GM11168 (cell line): ENCODE results near the gene IL20.
"Not testable (repeated sequence)": the region's sequence is repeated elsewhere in the genome, so short reads cannot be mapped to it uniquely, and the experiment has no call there.

Experiments
- in situ Hi-C: fragments of 300-500 bp; cut with MboI; formaldehyde crosslinking; loops from one replicate; pipeline ENCODE4 v1.12.0; 2022; ENCODE audit warnings: low sequenced_read_pairs; ENCODE audit not compliant: unreplicated experiment

The IL20 gene

DNA sequence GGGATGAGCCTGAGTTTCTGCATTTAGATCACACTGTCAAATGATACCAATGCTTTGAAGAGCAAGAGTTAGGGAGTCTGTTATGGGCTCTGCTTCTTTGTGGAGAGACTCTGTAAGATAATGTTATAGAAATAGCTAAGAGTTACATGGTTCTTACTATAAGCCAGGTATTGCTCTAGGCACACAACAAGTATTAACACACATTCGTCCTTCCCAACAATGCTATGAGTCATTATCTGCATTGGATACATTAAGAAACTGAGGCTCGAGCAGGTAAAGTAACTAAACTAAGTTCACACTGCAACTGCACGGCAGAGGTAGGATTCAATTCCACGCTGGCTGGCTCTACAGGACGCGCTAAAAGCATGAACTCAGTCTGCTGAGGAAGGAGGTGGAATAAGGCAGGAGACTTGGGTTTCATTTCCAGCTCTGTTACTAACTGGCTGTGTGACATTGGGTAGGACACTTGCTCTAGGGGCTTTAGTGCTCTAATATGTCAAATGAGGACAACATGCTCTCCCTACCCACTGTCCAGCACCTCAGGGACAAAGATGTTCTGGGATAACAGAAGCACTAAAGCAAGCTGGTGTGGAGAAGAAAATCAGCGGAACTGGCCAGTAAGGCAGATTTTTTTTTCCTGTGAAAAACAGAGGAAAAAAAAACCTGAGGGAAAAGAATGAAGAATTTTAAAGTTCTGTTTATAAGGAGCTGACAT lies 23.7 kb upstream of the IL20 start:
- in situ Hi-C loops: no loop called here

DNA sequence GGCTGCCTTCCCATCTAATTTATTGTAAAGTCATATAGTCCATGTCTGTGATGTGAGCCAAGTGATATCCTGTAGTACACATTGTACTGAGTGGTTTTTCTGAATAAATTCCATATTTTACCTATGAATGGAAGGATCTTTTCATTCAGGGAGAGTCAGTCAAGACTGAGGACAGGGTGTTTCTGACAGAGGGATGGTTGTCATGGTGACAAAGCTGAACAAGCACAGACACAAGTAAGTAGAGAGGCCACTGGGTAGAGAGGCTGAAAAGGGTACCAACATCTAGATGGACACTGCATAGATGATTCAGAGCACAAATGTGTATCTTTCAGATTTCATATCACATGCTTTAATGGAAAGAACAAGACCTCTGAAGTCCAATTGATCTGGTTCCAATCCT lies 22.6 kb upstream of the IL20 start:
- in situ Hi-C loops: no loop called here

DNA sequence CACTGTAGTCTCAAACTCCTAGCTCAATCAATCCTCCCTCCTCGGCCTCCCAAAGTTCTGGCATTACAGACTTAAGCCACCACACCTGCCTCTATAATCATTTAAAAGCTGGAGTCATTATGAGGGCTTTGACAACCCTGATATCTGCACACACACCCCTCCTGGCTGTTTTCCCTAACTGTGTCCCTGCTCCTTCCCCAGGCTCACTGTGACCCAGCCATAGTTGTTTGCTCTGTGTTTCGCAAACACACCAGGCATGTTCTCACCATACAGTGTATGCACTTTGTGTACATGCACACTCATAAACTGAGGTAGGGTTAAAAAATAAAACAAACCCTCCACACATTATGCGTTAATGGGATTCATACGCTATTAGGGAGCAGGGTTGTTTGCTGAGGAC lies 21.8 kb upstream of the IL20 start:
- in situ Hi-C loops: no loop called here

DNA sequence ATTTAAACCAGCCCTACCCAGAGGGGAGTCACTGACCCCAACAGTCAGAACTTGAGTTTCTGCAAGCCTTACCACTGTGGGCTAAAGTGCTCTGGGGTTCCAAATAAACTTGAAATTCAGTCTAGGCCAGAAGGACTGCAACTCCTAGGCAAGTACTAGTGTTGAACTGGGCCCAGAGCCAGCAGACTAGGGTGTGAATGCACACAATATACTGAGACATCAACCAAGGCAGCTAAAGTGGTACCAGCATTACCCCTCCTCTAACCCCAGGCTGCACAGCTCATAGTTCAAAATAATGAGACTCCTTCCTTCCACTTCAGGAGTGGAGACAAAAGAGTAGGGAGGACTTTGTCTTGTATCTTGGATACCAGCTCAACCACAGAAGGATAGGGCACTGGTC lies 18.9 kb upstream of the IL20 start:
- in situ Hi-C loops: no loop called here

DNA sequence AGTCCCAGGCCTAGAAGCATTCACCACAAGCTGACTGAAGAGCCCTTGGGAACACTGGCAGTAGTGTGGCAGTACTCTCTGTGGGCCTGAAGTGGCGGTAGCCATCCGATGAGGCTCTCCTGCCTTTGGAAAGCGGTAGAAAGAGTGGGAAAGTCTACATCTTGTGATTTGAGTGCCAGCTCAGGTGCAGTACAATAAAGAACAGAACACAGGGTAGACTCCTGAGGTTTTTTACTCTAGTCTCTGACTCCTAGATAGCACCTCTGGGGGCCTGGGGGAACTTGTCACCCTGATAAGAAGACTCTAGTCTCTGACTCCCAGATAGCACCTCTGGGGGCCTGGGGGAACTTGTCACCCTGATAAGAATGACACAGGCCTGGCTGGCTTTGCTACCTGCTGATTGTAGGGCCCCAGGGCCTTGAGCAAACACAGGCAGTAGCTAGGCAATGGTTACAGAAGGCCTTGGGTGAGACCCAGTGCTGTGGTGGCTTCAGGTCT lies 18.0 kb upstream of the IL20 start:
- in situ Hi-C loops: no loop called here

DNA sequence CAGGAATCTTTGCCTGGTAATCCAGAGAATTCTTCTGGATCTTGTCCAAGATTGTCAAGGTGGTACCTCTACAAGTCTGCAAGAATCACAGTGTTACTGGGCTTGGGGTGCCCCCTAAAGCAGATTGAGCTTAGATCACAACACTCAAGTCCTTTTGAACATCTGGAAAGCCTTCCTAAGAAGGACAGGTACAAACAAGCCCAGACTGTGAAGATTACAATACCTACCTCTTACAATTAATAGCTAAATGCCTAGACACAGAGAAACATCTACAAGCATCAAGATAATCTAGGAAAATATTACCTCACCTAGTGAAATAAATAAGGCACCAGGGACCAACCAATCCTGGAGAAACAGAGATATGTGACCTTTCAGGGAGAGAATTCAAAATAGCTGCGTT lies 17.5 kb upstream of the IL20 start:
- in situ Hi-C loops: no loop called here

DNA sequence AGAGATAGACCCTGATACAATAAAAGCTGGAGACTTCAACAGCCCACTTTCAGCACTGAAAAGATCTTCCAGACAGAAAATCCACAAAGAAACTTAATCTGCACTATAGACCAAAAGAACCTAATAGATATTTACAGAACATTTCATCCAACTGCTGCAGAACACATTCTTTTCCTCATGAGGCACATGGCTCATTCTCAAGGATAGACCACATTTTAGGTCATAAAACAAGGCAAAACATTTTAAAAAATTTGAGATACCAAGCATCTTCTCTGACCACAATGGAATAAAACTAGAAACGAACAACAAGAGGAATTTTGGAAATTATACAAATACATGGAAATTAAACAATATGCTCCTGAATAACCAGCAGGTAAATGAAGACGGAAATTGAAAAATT lies 15.0 kb upstream of the IL20 start:
- in situ Hi-C loops: no loop called here

DNA sequence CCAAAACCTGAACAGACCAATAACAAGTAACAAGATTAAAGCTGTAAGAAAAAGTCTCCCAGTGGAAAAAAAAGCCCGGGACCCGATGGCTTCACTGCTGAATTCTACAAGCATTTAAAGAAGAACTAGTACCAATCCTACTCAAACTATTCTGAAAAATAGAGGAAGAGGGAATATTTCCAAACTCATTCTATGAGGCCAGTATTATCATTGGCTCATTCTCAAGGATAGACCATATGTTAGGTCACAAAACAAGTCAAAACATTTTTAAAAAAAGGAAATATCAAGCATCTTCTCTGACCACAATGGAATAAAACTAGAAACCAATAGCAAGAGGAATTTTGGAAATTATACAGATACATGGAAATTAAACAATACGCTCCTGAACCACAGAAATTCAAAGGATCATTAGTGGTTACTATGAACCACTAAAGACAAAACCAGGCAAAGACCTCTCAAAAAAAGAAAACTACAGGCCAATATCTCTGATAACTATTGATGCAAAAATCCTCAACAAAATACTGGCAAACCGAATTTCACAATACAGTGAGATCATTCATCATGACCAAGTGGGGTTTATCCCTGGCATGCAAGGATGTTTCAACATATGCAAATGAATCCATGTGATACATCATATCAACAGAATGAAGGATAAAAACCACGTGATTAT lies 13.9 kb upstream of the IL20 start:
- in situ Hi-C loops: no loop called here

DNA sequence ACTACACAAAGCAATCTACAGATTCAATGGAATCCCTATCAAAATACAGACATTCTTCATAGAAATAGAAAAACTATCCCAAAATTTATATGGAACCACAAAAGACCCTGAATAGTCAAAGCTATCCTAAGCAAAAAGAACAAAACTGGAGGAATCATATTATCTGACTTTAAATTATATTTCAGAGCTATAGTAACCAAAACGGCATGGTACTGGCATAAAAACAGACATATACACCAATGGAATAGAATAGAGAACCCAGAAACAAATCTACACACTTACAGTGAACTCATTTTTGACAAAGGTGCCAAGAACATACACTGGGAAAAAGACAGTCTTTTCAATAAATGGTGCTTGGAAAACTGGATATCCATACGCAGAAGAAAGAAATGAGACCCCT lies 12.8 kb upstream of the IL20 start:
- in situ Hi-C loops: not testable (repeated sequence)

DNA sequence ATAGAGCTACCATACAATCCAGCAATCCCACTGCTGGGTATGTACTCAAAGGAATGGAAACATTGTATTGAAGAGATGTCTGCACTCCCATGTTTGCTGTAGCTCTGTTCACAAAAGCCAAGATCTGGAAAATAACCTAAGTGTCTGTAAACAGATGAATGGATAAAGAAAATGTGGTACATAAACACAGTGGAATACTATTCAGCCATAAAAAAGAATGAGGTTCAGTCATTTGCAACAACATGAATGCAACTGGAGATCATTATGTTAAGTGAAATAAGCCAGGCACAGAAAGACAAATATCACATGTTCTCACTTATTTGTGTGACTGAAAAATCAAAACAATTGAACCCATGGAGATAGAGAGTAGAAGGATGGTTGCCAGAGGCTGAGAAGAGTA lies 11.7 kb upstream of the IL20 start:
- in situ Hi-C loops: not testable (repeated sequence)

DNA sequence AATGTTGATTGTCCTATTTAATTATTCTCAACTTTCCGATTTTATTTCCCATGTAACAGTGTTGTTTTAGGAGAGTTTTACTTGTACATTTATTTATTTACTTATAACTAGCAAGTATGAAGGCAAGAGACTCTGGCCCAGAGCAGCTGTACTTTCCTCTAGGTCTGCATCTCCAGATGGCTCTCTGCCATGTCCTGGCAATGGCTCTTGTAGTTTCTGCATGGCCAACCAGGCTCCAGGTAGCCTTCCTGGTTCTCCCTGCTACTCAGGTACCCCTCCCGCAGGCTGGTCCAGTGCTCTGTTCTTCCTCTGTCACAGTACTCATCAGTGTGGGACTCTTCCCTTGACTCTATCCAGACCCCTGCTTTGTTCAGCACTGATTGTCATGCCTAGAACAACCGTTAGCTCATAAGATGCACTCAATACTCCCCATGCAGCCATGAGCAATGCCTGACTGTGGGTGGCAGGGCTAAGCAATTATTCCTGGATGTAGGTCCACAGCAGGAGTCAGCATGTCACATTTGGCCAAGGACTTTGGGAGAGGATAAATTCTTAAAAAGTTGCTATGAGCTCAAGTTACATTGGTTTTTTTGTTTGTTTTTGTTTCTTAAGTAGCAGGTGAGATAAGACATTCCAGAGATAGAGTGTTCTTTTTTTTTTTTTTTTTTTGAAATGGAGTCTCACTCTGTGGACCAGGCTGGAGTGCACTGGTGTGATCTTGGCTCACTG lies 10.9 kb upstream of the IL20 start:
- in situ Hi-C loops: no loop called here

DNA sequence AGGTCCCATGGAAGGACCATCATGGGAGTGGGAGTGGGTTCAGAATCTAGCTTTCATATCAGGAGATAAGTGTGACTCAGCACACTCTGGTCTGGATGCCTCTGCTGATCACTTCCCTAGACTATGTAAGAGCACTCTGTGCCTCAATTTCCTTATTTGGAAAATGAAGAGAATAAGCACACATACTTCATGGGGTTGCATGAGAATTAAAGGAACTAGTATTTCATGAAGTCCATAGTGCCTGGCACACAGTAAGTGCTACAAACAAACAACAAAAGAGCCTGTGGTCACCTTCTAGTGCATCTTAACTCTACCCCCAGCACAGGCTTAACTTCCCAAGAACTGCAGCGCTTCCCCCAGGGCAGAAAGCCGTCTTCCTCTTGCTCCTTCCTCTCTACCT lies 9.6 kb upstream of the IL20 start:
- in situ Hi-C loops: no loop called here

DNA sequence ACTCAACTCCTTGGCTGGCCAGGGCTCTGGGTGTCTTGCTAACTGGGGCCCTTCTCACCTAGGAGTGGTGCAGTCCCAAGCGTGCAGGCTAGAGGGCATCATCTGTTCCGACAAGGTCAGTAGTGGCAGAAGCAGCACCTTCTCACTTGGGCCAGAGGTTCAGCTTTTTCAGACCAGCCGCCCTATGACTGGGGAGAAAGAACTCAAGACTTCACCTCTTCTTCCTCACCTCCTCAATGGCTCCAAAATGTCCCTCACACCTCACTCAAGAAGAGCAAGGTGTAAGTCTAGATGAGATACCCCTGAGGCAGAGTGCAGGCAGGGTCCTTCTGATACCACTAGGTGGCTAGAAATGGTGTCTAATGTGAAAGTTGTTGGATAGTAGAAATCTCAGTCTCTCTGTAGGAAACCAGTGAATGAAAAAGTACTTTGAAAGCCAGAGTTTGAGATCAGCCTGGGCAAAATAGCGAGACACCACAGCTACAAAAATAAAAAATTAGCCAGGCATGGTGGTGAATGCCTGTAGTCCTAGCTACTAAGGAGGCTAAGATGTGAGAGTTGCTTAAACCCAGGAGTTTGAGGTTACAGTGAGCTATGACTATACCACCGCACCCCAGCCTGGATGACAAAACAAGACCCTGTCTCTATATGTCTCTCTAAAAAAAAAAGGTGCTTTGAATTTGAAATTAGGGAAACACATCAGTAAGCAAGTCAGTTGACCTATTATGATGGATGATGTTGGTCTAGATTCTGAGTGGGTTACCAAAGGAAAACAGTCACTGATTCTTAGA lies 8.6 kb upstream of the IL20 start:
- in situ Hi-C loops: no loop called here

DNA sequence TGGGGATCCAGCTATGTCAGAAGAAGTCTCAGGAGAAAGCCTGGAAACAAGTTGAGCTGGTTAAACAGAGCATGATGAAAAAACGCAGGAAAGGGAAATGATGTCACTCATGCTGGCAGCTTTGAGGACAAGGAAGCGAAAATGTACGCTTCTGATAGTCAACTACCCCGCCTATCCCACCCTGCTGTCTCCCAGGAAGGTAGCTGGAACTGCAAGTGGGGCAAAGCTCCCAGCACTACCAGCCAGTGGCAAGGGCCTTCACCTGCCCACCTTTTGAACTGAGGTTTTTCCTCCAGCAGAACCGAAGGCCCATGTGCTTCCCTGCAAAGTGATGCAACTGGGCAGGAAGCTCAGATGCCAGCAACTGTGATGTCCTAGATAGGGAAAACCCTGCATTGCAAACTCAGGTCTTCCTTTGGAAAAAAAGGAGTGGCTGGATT lies 6.3 kb upstream of the IL20 start:
- in situ Hi-C loops: no loop called here

DNA sequence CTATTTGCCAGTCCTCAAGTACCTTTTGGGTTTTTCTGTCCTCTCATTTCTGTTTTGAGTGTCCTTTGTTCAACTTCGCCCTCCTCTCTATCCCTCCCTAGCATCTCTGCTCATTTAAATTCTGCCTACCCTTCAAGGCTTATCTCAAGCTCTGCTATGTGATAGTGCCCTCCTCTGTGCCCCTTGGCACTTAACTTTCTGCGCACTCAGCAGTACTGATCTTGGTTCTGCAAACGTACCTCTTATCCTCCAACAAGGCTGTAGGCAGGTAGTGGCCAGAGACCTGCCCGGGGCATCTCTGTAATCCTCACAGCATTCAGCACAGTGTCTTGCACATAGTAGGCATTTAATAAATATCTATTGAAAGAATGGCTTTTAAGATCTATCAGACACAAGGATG lies 5.3 kb upstream of the IL20 start:
- in situ Hi-C loops: no loop called here

DNA sequence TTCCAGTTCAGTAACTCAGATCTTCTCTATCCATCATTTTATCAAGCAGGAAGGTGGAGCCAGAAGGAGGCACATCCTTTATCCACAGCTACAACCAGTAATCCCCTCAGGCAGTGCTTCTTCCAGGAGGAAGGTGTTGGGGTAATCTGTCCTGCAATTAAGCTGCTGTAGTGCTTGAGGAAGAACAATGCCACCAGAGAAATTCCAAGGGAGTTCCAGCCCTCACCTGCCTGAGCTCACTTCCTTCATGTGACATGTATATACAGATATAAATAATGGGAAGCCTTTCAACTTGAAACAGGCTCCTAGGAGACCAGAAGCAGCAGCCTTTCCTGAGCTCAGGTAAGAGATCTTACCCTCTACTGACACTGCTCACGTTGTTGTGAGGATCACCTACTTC lies 2.2 kb upstream of the IL20 start:
- in situ Hi-C loops: no loop called here

DNA sequence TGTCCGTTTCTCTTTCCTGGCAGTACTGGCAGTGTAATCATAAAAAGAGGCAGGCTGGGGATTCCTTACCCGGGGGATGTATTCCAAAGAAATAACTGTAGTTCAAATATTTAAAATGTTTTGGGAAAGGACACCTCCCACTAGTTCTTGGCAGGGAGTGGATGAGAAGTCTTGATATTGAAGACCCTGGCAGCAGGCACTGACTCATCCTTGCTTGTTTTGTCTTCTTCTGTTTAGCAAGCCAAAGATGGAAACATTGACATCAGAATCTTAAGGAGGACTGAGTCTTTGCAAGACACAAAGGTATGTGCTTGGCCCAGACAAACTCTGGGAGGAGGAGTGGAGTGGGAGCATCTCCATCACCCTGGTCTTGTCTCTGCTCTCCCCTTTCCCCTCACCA lies 639 bp downstream of the IL20 start:
- in situ Hi-C loops: no loop called here

DNA sequence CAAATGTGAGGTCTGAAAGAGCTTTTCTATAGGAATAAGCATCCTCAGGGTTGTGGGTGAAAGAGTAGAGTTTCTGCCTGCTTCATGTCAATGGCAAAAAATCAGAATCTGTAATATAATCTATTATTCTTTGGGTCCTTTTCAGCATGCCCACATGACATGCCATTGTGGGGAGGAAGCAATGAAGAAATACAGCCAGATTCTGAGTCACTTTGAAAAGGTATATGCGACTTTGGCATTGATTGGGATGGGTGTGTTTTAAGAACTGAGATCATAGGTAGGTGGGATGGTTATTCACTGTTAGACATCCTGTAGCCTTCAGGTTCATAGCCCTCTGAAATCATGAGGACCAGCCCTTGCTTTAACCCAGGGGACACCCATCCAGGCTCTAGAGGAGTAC lies 1.8 kb downstream of the IL20 start:
- in situ Hi-C loops: no loop called here

DNA sequence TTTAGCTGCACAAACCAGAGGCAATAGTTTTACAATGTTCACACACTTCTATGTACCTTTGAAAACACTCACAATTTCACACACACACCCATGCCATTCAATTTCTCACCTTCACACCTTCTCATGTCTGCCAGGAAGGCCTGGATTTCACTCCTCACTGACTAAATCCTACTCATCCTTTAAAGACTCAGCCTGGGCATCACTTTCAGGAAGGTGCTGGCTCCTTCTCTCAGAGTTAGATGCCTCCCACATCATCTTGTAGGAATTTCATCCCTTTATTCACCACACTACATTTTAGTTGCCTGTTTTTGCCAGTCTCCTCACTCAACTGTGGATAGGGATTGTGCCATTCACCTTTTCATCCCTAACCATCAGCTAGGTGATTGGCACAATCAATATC lies 2.3 kb downstream of the IL20 start:
- in situ Hi-C loops: no loop called here

DNA sequence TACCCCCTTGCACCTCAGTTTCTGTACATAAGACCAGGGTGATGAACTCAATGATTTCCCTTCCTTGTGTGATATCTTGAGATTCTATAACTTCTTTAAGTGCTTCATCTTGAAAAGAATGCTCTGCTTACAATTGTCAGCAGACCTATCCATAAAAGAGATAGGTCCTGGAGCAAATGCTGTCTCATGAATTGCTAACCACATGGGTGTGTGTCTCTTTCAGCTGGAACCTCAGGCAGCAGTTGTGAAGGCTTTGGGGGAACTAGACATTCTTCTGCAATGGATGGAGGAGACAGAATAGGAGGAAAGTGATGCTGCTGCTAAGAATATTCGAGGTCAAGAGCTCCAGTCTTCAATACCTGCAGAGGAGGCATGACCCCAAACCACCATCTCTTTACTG lies 2.8 kb downstream of the IL20 start:
- in situ Hi-C loops: no loop called here

DNA sequence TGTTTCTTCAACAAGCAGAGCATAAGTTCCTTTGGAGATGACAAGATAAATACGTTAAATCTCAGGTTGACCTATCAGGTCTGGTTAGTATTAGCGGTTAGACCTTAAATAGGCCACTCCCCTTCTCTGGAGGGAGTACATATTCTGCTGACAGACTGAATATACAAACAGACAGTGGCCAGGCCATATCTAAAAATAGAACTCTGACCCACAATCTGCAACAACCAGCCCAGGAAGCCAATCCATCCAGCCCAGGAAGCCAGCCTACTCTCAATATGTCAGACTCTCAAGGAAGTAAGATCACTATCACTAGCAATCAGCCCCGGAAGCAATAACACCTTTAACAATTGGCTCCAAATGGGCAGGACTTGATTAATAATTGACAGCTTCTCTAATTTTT lies 6.7 kb downstream of the IL20 start:
- in situ Hi-C loops: no loop called here
